ENCODE data around the gene OR13J1.

DNA sequence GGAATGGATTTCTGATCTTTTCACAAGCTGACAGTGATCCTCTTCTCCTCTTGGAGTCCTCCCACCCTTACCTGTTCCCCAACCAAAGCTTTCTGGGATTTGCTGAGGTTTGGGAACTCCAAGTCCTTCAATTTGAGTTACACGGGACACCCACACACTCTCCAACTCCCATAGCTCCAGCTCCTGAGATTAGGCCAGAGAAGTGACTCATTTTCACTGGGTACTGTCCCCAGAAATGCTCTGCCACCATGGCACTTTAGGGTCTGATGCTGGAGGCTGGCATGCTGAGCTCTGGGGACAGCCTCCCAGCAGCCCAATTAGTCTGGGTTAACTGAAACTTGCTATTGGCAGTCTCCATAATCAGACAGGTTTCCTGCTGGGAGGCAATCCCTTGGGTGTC lies 21.9 kb upstream of the OR13J1 start:
- TF ChIP-seq, protein P1, sequence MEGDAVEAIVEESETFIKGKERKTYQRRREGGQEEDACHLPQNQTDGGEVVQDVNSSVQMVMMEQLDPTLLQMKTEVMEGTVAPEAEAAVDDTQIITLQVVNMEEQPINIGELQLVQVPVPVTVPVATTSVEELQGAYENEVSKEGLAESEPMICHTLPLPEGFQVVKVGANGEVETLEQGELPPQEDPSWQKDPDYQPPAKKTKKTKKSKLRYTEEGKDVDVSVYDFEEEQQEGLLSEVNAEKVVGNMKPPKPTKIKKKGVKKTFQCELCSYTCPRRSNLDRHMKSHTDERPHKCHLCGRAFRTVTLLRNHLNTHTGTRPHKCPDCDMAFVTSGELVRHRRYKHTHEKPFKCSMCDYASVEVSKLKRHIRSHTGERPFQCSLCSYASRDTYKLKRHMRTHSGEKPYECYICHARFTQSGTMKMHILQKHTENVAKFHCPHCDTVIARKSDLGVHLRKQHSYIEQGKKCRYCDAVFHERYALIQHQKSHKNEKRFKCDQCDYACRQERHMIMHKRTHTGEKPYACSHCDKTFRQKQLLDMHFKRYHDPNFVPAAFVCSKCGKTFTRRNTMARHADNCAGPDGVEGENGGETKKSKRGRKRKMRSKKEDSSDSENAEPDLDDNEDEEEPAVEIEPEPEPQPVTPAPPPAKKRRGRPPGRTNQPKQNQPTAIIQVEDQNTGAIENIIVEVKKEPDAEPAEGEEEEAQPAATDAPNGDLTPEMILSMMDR (IDR thresholded peaks at IDR 0.05), result no peak
- no peak for TF ChIP-seq POLR2A (IDR thresholded peaks at IDR 0.05)

All from ovary (tissue), 3 donors.